ENCODE data around the gene MCEMP1.

The MCEMP1 gene

GRCh38 chr19:7672522-7672921 is 4.4 kb upstream of the MCEMP1 start:
- H3K36me3 ChIP-seq (ENCODE audit: low read length), result no peaks in the 10 kb centered on the region
- H4K20me1 ChIP-seq (ENCODE audit: low read depth, low read length), result no peaks in the 10 kb centered on the region
- no peak overlapping the region for H3K4me2 ChIP-seq (ENCODE audit: low read depth, low read length, poor library complexity, severe bottlenecking)
- H3K9me2 ChIP-seq (replicated peaks; ENCODE audit: insufficient read depth, low read length), result no peaks in the 10 kb centered on the region
- H3K27me3 ChIP-seq (ENCODE audit: low read length), result no peaks in the 10 kb centered on the region
- no peak overlapping the region for H3K27ac ChIP-seq (ENCODE audit: low read depth, low read length)
- H3F3A ChIP-seq (ENCODE audit: insufficient read depth), result no peaks in the 10 kb centered on the region
- no peak overlapping the region for H2AFZ ChIP-seq (ENCODE audit: low read depth, low read length, severe bottlenecking)
- no peaks in the 10 kb centered on the region for H3K79me2 ChIP-seq (ENCODE audit: insufficient read depth, low read length)
- no peak for TF ChIP-seq CTCF (IDR thresholded peaks at IDR 0.05; ENCODE audit: insufficient read depth, low read length, poor library complexity, severe bottlenecking)
- TF ChIP-seq EZH2phosphoT487 (conservative IDR thresholded peaks at IDR 0.05; ENCODE audit: low read length), result no peak
- no peak overlapping the region for H3K9ac ChIP-seq (ENCODE audit: low read length)
- H3K4me3 ChIP-seq (ENCODE audit: insufficient read depth, low read length, poor library complexity, severe bottlenecking), result no peak overlapping the region
- no peaks in the 10 kb centered on the region for H3K9me3 ChIP-seq (ENCODE audit: insufficient read depth, low read length)

- no peak overlapping the region for H3K27ac ChIP-seq (ENCODE audit: low read depth, low read length)
- H3K9me3 ChIP-seq (ENCODE audit: insufficient read depth, low read length), result no peaks in the 10 kb centered on the region
- H3F3A ChIP-seq (ENCODE audit: insufficient read depth), result no peaks in the 10 kb centered on the region
- peak overlapping the region; percentile 48 for H3K4me2 ChIP-seq (ENCODE audit: low read depth, low read length, poor library complexity, severe bottlenecking)
- H4K20me1 ChIP-seq (ENCODE audit: low read depth, low read length), result no peaks in the 10 kb centered on the region
- H3K4me3 ChIP-seq (ENCODE audit: insufficient read depth, low read length, poor library complexity, severe bottlenecking), result peak overlapping the region; percentile 37
- H3K79me2 ChIP-seq (ENCODE audit: insufficient read depth, low read length), result no peaks in the 10 kb centered on the region
- no peaks in the 10 kb centered on the region for H3K36me3 ChIP-seq (ENCODE audit: low read length)
- no peaks in the 10 kb centered on the region for H3K27me3 ChIP-seq (ENCODE audit: low read length)
- H3K9ac ChIP-seq (ENCODE audit: low read length), result peak overlapping the region; percentile 28; the same call in 1 of the 2 replicates
- H2AFZ ChIP-seq (ENCODE audit: low read depth, low read length, severe bottlenecking), result peak overlapping the region; percentile 85
- H3K9me2 ChIP-seq (replicated peaks; ENCODE audit: insufficient read depth, low read length), result no peaks in the 10 kb centered on the region
- TF ChIP-seq CTCF (IDR thresholded peaks at IDR 0.05; ENCODE audit: insufficient read depth, low read length, poor library complexity, severe bottlenecking), result no peak
- no peak for TF ChIP-seq EZH2phosphoT487 (conservative IDR thresholded peaks at IDR 0.05; ENCODE audit: low read length)
These were observed 2.6 kb upstream of the MCEMP1 start for GRCh38 chr19:7674010-7675005.

GRCh38 chr19:7676376-7676775 is 514 bp upstream of the MCEMP1 start:
- Histone ChIP-seq H3K27me3 (ENCODE audit: low read length) (no peaks in the 10 kb centered on the region), H2AFZ (ENCODE audit: low read depth, low read length, severe bottlenecking) (no peak overlapping the region)

More at GRCh38 chr19:7676376-7676775, 514 bp upstream of the MCEMP1 start:
- Histone ChIP-seq H4K20me1 (ENCODE audit: low read depth, low read length) (no peaks in the 10 kb centered on the region), H3K36me3 (ENCODE audit: low read length) (no peaks in the 10 kb centered on the region), H3K4me3 (ENCODE audit: insufficient read depth, low read length, poor library complexity, severe bottlenecking) (no peak overlapping the region), H3K4me2 (ENCODE audit: low read depth, low read length, poor library complexity, severe bottlenecking) (no peak overlapping the region), H3K79me2 (ENCODE audit: insufficient read depth, low read length) (0 out of 2 replicates have a peak, but pooled peaks cover 6% of the 10 kb centered on the region), H3K27ac (ENCODE audit: low read depth, low read length) (no peak overlapping the region), H3K9ac (ENCODE audit: low read length) (no peak overlapping the region), H3K9me3 (ENCODE audit: insufficient read depth, low read length) (no peaks in the 10 kb centered on the region), H3K9me2 (replicated peaks; ENCODE audit: insufficient read depth, low read length) (no peaks in the 10 kb centered on the region), H3F3A (ENCODE audit: insufficient read depth) (no peaks in the 10 kb centered on the region)
- TF ChIP-seq EZH2phosphoT487 (conservative IDR thresholded peaks at IDR 0.05; ENCODE audit: low read length) (no peak), CTCF (IDR thresholded peaks at IDR 0.05; ENCODE audit: insufficient read depth, low read length, poor library complexity, severe bottlenecking) (no peak)

Measured in SU-DHL-6 (cell line).